ENCODE results near the gene NUDT16L1.

- TF ChIP-seq, protein P1, sequence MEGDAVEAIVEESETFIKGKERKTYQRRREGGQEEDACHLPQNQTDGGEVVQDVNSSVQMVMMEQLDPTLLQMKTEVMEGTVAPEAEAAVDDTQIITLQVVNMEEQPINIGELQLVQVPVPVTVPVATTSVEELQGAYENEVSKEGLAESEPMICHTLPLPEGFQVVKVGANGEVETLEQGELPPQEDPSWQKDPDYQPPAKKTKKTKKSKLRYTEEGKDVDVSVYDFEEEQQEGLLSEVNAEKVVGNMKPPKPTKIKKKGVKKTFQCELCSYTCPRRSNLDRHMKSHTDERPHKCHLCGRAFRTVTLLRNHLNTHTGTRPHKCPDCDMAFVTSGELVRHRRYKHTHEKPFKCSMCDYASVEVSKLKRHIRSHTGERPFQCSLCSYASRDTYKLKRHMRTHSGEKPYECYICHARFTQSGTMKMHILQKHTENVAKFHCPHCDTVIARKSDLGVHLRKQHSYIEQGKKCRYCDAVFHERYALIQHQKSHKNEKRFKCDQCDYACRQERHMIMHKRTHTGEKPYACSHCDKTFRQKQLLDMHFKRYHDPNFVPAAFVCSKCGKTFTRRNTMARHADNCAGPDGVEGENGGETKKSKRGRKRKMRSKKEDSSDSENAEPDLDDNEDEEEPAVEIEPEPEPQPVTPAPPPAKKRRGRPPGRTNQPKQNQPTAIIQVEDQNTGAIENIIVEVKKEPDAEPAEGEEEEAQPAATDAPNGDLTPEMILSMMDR (IDR thresholded peaks at IDR 0.05) = no peak
- TF ChIP-seq POLR2AphosphoS5 (IDR thresholded peaks at IDR 0.05) (no peak), POLR2A (IDR thresholded peaks at IDR 0.05) (no peak)
Measured at GRCh38 chr16:4668313-4668960, 24.9 kb upstream of the NUDT16L1 start.

All from transverse colon (tissue), 4 donors.